HTERT RPE-1 (cell line): Measurements from ENCODE around the gene PDGFRB.
"Not testable (repeated sequence)": the region's sequence is repeated elsewhere in the genome, so short reads cannot be mapped to it uniquely, and the experiment has no call there.

Experiments used
- in situ Hi-C: fragments of 300-500 bp; cut with MboI; formaldehyde crosslinking; loops from 4 replicates; pipeline ENCODE4 v1.14.3; 2020; ENCODE audit warnings: low sequenced_read_pairs

PDGFRB gene

DNA sequence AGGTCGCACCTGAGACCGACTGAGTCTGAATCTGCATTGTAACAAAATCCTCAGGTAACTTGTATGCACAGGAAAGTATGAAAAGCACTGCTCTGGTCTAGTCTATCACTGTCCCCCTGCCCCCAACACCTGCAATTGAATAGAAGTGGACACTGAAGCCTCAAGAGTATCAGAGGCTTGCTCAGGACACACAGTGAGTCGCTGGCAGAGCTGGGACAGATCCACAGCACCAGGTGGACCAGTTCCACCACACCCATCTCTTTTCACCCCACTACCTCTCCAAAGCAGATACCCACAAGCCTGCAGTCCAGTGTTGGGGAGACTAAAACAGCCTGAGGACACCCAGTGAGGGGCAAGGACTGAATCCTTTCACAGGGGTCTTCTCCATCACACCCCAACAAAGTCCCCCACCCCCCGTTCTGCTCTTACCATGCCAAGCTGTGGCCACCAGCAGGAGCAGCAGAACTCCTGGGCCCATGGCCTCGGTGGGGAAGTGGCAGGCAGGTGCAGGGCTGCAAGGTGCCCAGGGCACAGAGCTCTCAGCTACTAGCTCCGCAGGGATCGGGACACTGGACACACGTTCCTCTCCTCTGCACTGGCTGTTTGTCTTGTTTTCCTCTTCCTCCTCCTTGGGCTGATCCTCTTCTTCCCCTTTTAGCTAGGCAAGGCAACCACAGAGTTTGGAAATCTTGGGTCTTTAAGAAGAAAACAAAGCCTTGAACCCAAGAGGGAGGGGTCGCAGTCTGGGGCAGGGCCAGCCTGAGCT lies 69.5 kb downstream of the PDGFRB start, which contains the start of gene CSF1R:
CSF1R (minus strand) TSS at position 605 of the 766 bp plus-strand sequence; CDS start at position 478, 127 bp downstream.
- in situ Hi-C loops, result no loop called here

DNA sequence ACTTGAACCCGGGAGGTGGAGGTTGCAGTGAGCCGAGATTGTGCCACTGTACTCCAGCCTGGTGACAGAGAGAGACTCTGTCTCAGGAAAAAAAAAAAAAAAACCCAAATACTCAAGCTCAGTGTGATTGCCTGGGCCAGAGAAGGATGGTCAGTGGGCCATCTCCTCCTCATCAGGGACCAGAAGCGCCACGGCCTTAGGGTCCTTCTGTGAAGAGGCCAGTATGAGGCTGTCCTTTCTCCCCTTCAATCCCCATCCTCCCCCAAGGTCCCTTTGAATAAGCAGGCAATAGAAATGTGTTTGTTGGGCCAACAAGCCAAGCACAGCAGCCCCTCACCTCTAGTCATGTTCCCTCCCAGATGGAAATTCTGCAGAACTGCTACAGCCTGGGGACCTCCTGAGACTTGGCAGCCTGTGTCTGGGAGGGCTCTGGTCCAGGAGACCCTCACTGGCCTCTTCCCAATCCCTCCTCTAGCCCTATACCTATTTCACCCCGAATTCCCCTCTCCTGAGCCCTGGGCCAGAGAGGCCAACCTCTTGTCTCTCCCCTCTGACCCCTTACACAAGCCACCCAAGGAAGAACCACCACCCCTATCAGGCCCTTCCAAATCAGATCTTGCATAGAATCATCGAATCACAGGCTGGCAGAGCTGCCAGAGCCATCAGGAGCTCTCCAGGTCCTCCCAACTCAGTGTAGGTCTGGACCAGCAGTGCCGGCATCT lies 70.3 kb downstream of the PDGFRB start:
- in situ Hi-C loops, result no loop called here

DNA sequence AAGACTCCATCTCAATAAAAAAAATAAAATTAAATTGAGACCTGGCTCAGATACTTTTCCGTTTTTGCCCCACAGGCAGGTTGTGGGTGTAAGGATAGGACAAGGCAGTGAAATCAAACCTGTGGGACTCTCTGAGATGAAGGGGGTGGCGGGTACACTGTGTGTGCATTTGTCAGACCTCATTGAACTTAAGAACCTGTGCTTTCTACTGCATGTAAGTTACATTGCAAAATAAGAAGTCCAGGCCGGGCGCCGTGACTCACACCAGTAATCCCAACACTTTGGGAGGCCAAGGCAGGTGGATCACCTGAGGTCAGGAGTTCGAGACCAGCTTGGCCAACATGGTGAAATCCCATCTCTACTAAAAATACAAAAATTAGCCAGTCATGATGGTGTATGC lies 70.9 kb downstream of the PDGFRB start:
- in situ Hi-C loops, result not testable (repeated sequence)

DNA sequence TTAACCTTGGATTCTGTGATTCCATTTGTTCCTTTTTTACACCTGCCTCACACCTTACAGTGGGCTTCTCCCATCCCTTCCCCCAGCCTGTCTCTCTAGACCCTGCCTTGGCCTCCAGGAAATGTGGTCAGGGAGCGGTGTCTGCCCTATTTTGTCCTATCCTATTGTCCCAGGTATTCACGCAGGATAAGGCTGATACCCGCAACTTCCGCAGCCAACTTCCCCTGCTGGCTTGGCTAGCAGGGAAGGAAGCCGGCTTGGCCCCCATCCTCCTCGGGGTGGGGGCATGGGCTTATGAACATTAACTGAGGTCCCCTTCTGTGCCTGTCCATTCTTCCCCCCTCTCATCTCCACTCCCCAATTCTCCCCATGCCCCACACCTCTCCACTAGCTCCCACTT lies 72.8 kb downstream of the PDGFRB start:
- in situ Hi-C loops, result no loop called here

DNA sequence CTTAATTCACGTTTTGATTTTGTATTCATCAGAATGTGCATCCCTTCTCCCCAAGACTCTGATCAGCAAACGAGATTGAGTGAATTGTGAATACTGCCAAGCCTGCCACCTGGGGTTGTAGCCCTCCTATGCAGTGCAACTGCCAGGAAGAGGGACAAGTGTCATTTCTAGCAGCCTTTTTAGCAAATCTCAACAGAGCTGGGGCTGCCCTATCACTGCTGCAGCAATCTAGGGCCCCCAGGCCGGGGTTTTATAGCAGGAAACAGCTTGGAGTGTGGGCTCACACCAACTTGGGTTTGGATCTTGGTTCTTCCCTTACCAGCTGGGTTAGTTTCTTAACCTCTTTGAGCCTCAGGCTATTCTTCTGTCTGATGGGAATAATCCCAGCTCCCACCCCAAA lies 73.3 kb downstream of the PDGFRB start:
- in situ Hi-C loops, result no loop called here

DNA sequence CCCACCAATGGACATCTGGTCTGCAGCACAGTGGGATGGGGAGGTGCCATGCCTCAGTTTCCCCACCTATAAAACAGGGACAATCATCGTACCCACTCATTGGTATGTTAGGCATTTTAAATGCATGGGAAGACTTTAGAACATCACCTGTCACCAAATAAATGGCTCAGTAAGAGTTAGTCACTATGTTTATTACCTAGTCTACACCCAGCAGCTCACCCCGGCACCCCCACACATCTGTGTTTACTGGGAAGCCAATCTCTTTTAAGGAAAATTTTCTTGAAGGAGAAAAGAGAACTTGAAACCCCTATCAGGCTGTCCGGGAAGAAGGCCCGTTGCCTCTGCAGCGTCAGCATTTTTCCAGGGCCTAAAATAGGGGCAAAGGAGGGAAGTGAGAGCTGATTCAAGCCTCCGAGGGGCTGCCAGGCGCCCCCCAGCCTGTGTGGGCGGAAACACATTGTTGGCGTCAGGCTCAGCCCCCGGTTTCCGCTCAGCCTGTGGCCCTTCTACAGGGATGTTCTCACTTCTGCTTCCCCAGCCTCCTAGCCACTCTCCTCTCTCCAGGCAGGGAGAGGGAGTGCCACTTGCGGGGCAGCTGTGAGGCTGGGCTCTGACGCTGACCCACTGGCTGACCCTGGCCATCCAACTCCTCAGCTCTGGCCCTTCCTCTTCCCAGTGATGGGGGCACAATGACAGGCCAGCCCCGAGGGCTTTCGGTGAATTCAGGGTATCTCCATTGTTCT lies 73.9 kb downstream of the PDGFRB start:
- in situ Hi-C loops, result no loop called here

DNA sequence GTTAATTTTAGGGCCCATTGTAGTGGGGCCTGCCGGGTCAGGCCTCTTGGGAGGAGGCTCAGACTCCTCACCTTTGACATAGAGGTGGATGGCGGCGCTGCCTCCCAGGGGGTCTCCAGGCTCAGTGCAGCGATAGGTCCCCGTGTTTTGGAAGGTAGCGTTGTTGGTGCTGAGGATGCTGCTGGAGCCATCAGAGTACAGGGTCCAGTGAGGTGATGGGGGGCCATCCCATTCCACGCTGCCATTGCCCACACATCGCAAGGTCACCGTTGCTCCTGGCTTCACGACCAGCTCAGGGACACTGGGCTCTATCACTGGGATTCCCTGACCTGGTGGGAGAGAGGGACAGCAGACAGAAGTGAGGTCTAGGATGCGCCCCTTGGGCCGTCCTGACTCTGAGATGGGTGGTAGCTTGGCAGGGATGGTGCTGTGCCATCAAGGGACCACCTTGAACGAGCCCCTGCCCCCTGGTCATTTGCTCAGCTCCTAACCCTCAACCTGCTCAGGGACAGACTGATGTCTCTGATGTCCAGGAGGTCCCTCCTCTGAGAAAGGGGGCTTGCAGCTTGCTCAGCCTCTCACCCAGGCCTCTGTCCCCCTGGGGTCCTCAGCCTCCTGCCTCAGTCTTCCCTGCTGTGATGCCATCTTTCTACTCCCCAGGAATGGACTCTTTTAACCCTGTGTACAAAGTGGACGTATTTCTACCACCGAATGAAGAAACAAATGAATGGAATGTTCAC lies 74.8 kb downstream of the PDGFRB start:
- in situ Hi-C loops, result no loop called here

DNA sequence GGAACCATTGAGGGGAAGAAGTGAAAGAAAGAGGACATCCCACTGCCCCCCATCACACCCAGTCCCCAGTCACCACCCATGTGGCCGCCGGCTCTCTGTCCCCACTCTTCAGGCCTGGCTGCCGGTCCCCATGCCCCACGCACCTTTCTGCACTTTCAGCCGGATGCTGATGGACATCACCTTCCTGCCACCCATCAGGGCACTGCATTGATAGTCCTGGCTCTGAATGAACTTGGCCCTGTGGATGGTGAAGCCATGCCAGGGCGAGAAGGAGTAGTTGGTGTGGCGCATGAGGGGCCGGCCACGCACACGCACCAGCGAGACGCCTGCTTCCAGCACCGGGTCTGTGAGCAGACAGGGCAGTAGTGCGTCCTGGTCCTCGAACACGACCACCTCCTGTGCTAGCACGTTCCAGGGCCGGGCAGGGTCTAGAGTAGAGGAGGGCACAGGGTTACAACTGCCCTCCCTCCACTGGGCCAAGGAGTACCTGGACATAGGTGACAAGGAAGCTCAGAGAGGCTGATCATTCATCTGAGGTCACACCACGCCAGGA lies 75.7 kb downstream of the PDGFRB start:
- in situ Hi-C loops, result no loop called here

DNA sequence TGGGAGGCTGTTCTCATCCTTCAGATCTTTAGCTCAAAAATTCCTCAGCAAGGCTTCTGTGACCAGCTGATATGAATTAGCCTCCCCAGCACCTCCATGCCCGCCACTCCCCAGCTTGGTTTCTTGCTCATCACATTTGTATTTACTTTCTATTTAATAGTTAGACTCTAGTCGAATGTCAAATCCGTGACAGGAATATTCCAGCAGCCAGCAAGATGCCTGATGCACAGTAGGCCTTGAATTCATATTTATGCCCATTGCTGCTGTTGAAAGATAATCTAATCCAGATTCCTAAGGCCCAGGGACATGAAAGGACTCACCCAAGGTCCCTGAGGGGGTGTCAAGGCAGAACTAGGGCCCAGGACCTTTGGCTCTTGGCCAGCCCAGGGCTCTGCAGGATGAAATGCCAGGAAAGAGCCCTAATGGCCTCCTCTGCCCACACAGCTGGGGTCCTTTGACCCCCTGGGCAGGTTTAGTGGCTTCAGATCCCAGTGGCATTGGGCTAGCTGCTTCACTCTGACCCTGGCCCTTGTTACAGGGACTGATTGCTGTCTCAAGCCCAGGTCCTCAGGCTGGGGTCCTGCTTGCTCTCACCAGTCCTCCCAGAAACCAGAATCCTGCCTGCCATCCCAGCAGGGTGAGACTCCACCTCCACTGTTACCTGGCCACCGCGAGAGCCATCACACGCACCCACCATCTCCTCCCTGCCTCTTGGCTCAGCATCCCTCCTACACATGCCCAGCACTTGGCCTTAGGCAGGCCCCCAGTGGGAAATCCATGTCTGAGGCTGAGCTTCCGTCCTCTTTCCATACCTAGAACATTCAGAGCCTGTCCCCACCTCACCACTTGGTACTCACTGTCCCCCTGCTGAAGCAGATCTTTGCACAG lies 76.6 kb downstream of the PDGFRB start:
- in situ Hi-C loops, result no loop called here

DNA sequence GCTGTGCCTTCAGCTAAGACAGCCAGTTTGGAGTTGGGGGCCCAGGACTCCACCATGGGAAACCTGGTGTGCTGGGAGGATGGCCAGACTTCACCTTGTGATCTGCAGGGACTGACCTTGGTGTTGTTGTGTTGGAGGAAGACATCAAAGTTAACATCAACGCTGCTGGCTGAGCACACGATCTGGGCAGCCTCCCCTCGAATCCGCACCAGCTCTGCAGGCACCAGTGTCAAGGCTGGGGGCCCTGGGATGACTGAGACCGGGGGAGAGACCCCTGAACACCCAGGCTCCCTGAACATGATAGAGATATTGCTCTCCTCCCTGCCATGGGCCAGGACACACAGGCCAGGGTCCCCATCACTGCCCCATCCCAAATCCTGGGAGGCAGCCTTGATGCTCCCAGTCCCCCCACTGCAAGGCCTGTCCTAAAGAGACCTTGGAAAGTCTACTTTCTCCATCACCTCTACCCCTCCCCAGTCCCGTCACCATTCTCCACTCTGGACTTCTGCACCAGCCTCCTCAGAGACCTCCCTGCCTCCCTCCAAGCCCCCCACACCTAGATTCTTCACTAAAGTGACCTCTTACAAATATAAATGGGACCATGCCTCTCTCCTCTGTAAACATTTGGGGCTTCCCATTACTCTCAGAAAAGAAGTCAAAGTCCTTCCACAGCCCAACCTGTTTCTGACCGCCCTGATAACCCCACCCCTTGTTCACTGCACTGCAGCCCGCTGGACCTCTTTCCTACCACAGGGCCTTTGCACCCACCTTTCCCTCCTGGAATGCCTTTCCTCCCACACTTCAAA lies 77.4 kb downstream of the PDGFRB start:
- in situ Hi-C loops, result no loop called here

DNA sequence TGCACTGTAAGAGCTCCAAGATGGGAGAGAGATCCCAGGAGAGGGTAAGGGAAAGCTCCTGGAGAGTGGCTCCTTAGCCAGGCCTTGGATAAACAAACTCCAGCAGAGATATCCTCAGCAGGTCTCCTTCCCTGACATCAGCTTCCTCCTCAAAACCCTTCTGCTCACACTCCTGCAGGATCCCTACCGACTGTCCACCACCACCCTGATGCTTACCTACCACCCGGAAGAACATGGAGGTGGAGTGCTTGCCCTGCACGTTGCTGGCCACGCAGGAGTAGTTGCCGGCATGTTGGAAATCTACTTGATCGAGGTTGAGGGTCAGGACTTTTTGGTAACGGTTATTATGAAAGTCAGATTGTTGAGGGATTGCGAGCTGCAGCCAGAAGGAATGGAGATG lies 78.6 kb downstream of the PDGFRB start:
- in situ Hi-C loops, result no loop called here

DNA sequence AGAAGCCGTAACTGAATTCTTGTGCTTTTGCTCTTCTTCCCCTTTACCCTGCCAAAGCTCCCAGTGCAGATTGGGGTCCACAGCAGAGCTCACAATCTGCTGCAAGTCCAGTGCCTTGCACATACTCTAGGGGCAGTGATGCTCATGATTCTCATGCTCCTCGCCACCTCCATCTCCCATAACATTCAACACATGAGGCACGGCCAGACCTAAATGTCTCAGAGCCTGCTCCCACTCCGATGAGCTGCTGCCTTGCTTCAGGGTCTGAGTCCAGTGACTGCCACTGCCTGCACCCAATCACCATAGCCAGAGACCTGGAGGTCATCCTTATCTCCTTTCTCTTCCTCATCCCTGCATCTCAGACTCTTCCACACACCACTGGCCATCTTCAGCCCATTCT lies 79.8 kb downstream of the PDGFRB start:
- in situ Hi-C loops, result no loop called here

DNA sequence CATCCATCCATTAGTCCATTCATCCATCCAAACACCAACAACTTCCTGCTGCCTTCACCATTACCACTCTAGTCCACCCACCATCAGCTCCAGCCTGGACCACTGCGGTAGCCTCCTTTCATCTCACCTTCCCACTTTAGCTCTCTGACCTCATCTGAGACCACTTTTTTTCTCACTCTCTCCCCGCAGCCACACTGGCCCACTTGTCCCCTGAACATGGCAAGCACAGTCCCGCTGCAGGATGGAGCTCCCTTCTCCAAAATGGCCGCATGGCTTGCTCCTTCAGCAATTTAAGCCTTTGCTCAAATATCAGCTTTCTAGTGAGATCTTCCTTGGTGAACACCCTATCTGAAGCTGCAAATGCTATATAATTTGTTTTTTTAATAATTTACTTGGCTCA lies 80.4 kb downstream of the PDGFRB start:
- in situ Hi-C loops, result no loop called here

DNA sequence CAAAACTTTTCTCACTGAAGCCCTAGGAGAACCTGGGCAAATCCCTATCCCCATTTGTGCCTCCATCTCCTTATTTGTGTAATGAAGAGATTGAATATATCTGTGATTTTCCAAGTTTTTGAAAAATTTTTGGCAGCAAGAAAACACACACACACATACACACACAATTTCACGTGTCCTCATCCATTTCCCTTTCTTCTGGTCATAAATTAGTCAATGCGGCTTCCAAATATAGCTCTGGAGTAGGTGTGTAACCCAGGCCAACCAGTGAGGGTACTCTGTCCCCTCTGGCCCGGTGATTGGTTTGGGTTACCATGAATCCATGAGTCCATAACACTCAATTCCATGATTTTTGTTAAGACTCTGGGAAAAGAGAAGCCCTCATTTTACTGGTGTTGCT lies 82.0 kb downstream of the PDGFRB start:
- in situ Hi-C loops, result no loop called here

DNA sequence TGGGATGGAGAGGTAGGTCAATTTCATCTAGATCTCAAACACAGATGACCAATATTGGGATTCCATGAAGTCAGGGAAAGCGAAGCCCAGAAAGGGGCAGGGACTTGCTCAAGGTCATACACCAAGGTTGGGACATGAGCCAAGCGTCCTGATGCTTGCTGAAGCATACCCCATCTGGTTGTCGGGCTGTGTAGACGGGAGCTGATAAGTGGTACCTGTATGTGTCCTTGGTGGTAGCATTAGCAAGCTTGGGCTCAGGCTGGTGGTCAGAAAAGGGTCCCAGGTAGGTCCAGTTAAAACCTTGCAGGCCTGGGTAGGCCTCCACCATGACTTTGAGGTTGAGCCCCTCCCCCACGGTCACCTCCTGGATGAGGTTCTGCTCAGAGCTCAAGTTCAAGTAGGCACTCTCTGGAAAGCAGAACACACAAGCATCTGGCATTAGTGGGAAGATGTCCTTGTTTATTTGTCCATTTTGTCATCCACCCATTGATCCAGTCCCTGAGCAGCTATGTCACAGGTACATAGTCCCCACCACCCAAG lies 82.5 kb downstream of the PDGFRB start:
- in situ Hi-C loops, result no loop called here

DNA sequence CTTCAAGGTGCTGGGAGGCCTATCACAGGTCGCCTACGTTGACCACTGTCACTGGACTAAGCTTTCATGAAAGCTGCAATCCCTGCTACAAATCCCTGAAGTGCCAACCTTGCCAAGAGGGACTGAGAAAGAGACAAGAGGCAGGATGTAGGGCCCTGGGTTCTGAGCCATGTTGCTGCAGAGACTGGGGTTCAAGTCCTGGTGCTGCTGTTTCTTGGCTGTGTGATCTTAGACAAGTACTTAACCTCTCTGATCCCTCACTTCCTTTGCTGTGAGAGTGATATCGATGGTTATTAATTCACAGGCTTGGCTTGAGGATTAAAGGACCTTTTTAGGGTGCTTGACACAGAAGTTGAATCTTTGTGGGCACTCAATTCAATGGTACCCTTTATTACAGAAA lies 84.8 kb downstream of the PDGFRB start:
- in situ Hi-C loops, result no loop called here

DNA sequence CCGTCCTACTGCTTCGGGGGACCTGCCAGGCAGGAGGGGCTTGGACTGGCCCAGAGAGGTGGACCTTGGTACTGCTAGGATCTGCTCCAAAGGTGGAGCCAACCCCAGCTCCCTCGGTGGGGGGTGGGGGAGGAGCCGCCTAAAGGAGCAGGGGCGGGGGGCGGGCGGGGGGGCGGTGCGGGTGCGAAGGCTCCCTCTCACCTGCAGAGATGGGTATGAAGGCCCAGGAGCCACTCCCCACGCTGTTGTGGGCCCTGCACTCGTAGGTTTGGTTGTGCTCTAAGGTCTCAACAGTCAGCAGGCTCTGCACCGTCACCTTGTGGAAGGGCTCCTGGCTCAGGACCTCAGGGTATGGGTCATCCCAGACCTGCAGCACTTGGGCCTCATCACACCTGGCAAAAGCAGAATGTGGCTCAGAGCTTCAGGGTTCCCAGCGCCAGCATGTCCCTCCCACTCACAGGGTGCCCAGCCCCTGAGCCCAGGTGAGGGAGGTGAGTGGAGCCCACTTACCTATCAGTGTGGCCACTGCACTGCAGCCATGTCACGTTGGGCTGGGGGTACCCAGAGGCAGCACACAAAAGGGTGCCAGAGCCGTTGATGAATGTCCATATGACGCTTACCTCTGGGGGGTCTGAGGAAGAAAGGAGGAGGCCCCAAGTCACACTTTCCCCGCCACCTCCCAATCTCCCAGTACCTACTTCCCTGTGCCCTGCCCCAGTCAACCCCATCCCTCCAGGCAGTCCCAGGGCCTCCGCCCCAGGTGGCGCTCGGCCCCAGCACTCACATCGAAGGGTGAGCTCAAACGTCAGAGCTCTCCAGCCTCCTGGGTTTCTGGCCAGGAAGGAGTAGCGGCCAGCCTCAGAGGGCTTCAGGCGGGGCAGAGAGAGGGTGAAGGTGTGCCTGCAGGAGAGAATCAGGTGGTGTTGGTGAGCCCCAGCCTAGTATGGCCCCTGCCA lies 85.7 kb downstream of the PDGFRB start:
- in situ Hi-C loops, result no loop called here
